ENCODE measurements around the gene MT1H. TPM values are rescaled to one million over a fixed set of nuclear protein-coding genes. Genes with fewer than 3 reads are reported as not detected.

The MT1H gene
- total RNA-seq, 4 donors from 2014 or later = not detected

DNA sequence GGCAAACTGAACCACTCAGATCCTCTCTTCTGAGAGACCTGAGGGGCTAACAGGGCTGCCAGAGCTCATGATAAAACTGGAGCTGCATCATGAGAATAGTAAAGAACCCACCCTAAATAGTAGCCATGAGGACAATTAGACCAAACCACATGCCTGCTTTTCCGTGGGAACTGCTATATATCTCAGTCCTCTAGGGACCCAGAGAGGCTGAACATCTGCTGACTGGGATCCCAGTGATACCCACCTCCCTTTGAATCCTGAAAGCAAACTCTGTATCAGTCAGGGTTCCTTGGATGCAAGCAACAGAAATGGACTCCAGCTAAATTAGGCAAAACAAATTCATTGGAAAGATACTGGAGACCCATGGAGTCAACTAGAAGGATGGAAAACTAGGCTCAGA, 19.1 kb downstream of the MT1H start:
- H3K4me3 ChIP-seq = no peak overlapping the region
- no peaks in the 10 kb centered on the region for H3K27me3 ChIP-seq
- H3K9me3 ChIP-seq = no peaks in the 10 kb centered on the region
- H3K36me3 ChIP-seq = no peaks in the 10 kb centered on the region
- peaks cover 0 to 17% (median 6%) of the 10 kb centered on the region in 3 donors for H3K4me1 ChIP-seq
- TF ChIP-seq EP300 (IDR thresholded peaks at IDR 0.05) (no peak), POLR2AphosphoS5 (IDR thresholded peaks at IDR 0.05) (no peak), POLR2A (IDR thresholded peaks at IDR 0.05) (no peak)
- TF ChIP-seq, protein P1, sequence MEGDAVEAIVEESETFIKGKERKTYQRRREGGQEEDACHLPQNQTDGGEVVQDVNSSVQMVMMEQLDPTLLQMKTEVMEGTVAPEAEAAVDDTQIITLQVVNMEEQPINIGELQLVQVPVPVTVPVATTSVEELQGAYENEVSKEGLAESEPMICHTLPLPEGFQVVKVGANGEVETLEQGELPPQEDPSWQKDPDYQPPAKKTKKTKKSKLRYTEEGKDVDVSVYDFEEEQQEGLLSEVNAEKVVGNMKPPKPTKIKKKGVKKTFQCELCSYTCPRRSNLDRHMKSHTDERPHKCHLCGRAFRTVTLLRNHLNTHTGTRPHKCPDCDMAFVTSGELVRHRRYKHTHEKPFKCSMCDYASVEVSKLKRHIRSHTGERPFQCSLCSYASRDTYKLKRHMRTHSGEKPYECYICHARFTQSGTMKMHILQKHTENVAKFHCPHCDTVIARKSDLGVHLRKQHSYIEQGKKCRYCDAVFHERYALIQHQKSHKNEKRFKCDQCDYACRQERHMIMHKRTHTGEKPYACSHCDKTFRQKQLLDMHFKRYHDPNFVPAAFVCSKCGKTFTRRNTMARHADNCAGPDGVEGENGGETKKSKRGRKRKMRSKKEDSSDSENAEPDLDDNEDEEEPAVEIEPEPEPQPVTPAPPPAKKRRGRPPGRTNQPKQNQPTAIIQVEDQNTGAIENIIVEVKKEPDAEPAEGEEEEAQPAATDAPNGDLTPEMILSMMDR (IDR thresholded peaks at IDR 0.05) = no peak
- H3K27ac ChIP-seq = no peak overlapping the region
- ATAC-seq = no peak
- WGBS, 2 donors (ENCODE audit: low coverage in 1 of 2) = 40% methylated on average over 1 of the region's 1 CpG

DNA sequence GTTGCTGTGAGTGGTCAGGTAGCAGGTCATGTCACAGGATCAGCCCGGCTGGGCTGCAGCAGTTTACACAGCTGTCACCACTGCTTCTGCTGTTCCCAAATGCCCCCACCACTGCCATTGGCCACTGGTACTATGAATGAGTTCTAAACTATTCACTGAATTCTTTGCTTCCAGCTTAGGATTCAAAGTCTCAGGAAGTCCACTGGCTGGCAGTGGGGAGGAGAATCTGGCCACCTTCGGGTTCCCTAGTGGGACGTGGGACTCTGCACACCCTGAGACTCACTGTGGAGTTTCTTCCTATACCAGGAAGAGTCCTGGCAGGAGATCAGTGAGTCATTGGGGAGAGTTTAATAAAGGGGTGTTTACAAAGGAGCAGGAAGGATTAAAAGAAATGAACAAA, 19.6 kb downstream of the MT1H start:
- WGBS, 2 donors (ENCODE audit: low coverage in 1 of 2) = 79 to 100% methylated on average over 1 to 3 of the region's 3 CpGs
- no peak overlapping the region for H3K4me3 ChIP-seq
- TF ChIP-seq POLR2A (IDR thresholded peaks at IDR 0.05) = no peak
- TF ChIP-seq EP300 (IDR thresholded peaks at IDR 0.05) = no peak
- no peak for TF ChIP-seq POLR2AphosphoS5 (IDR thresholded peaks at IDR 0.05)
- TF ChIP-seq, protein P1 (IDR thresholded peaks at IDR 0.05) = no peak
- ATAC-seq = no peak
- H3K27ac ChIP-seq = no peak overlapping the region
- H3K9me3 ChIP-seq = no peaks in the 10 kb centered on the region
- no peaks in the 10 kb centered on the region for H3K36me3 ChIP-seq
- peaks cover 0 to 13% (median 6%) of the 10 kb centered on the region in 3 donors for H3K4me1 ChIP-seq
- H3K27me3 ChIP-seq = no peaks in the 10 kb centered on the region

DNA sequence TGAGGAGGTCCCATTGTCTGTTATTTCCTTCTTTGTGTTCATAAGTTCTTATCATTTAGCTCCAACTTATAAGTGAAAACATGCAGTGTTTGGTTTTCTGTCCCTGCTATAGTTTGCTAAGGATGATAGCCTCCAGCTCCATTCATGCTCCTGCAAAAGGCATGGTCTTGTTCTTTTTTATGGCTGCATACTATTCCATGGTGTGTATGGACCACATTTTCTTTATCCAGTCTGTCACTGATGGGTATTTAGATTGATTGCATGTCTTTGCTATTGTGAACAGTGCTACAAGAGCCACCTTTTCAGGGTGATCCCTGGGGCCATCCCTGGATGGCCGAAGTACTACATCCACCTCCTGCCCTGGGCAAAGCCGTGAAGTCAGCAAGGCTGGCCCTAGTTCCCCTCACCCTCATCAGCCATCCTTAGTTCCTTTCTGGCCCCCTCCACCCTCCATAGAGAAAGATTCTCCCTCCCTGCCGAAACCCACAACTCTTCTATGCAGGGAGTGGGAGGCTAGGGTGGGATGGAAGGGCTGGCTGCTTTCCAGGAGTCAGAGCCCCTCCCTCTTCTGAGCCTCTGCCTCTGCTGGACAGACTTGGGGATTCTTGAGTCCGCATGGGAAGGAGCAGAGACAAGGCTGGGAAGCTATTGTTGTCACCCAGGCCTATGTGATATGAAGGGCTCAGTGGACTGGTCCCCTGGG, 21.0 kb downstream of the MT1H start:
- ATAC-seq = no peak
- H3K36me3 ChIP-seq = no peaks in the 10 kb centered on the region
- H3K4me1 ChIP-seq = no peaks in the 10 kb centered on the region
- H3K27ac ChIP-seq = no peak overlapping the region
- WGBS, 2 donors (ENCODE audit: low coverage in 1 of 2) = 80% methylated on average over 2 of the region's 4 CpGs; no CpG with 5 or more reads in 1 of the 2 donors
- H3K27me3 ChIP-seq = no peaks in the 10 kb centered on the region
- no peaks in the 10 kb centered on the region for H3K9me3 ChIP-seq
- no peak overlapping the region for H3K4me3 ChIP-seq
- TF ChIP-seq EP300 (IDR thresholded peaks at IDR 0.05) = no peak
- no peak for TF ChIP-seq POLR2AphosphoS5 (IDR thresholded peaks at IDR 0.05)
- TF ChIP-seq, protein P1 (IDR thresholded peaks at IDR 0.05) = no peak
- TF ChIP-seq POLR2A (IDR thresholded peaks at IDR 0.05) = no peak

DNA sequence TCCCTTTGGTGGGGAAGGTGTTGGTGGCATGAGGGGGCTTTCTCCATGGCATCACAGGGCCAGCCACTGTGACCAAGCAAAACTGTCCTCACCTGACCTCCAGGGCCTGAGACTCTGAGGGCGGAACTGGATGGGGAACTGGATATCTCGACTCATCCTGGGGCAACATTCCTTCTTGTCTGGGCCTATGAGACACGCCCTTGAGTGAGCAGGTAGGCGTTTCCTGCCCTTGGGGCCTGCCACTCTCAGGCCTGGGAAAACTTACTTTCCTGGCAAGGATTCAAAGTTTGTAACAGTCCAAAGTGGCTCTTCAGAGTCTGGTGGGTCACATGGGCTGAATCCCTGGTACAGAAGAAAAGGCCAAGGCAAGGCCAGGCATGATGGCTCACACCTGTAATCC, 22.3 kb downstream of the MT1H start:
- TF ChIP-seq POLR2AphosphoS5 (IDR thresholded peaks at IDR 0.05) (no peak), EP300 (IDR thresholded peaks at IDR 0.05) (no peak), POLR2A (IDR thresholded peaks at IDR 0.05) (no peak)
- TF ChIP-seq, protein P1 (IDR thresholded peaks at IDR 0.05) = no peak
- Histone ChIP-seq H3K4me1 (no peaks in the 10 kb centered on the region), H3K27ac (no peak overlapping the region), H3K36me3 (no peaks in the 10 kb centered on the region), H3K4me3 (no peak overlapping the region), H3K9me3 (peaks cover 0 to 2% (median 0%) of the 10 kb centered on the region in 3 donors), H3K27me3 (no peaks in the 10 kb centered on the region)
- WGBS, 2 donors (ENCODE audit: low coverage in 1 of 2) = no CpG with 5 or more reads among the region's 4 CpGs
- ATAC-seq = no peak

DNA sequence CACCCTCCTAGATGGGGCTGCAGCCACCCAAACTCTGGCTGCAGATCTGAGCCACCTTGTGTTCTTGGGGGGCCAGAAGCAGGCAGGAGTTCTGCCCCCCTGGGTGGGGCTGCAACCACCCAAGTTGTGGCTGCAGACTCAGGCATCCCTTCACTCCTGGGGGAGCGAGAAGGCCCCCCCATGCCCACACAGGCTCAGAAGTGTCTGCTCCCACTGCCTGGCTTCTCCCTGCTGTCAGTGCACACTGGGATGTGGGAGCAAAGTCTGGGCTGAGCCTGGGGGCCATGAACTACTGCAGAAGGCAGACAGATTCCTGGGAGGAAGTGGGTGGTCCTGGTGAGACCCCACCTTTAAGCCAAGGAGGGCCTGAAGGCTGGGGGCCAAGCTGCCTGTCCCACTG, 25.6 kb downstream of the MT1H start:
- Histone ChIP-seq H3K27ac (no peak overlapping the region), H3K9me3 (peaks cover 0 to 10% (median 0%) of the 10 kb centered on the region in 3 donors), H3K36me3 (no peaks in the 10 kb centered on the region), H3K27me3 (no peaks in the 10 kb centered on the region), H3K4me3 (no peak overlapping the region), H3K4me1 (no peaks in the 10 kb centered on the region)
- TF ChIP-seq, protein P1 (IDR thresholded peaks at IDR 0.05) = no peak
- TF ChIP-seq POLR2AphosphoS5 (IDR thresholded peaks at IDR 0.05) = no peak
- no CpG with 5 or more reads among the region's 1 CpG for WGBS, 2 donors (ENCODE audit: low coverage in 1 of 2)
- no peak for ATAC-seq
